Testis (tissue), 3 donors: ENCODE data around the gene ASIC5. TPM values are rescaled to one million over a fixed set of nuclear protein-coding genes. Genes with fewer than 3 reads are reported as not detected.

Experiments used
- DNase-seq: peaks from one replicate; pipeline ENCODE4 v3.0.0-alpha.2; 2019
- H3K27ac ChIP-seq, 2 donors: fragments of 200-600 bp; sonication (generic); one replicate each; pipeline ENCODE4 v1.5.1; 2019
- H3K27me3 ChIP-seq: fragments of 200-600 bp; sonication (generic); one replicate; pipeline ENCODE4 v1.5.1; 2019
- H3K36me3 ChIP-seq: fragments of 200-600 bp; sonication (generic); one replicate; pipeline ENCODE4 v1.5.1; 2017; ENCODE audit warnings: low read depth; ENCODE audit errors: missing control alignments
- H3K4me1 ChIP-seq: fragments of 200-600 bp; sonication (generic); one replicate; pipeline ENCODE4 v1.5.1; 2019
- H3K4me3 ChIP-seq, 2 donors: fragments of 200-600 bp; sonication (generic); one replicate each; pipeline ENCODE4 v1.5.1; 2017 to 2019
- H3K9me3 ChIP-seq: fragments of 200-600 bp; sonication (generic); one replicate; pipeline ENCODE4 v1.5.1; 2017
- CTCF ChIP-seq, 3 experiments: fragments of 450-650 bp in 2 of 3; fragments of 200-600 bp in 1 of 3; sonication (generic) in 1 of 3; IDR thresholded peaks; one replicate each; pipeline ENCODE4 v1.5.1; 2016 to 2019; ENCODE audit warnings: antibody characterized with exemption in 3 of 3, mild to moderate bottlenecking in 2 of 3, moderate library complexity in 1 of 3
- POLR2A ChIP-seq: fragments of 450-650 bp; IDR thresholded peaks from one replicate; pipeline ENCODE4 v1.6.1; 2017; ENCODE audit warnings: antibody characterized with exemption, mild to moderate bottlenecking, moderate library complexity
- WGBS, 2 donors: methylation state at CpG; one replicate each; pipeline ENCODE4 v1.1.5; 2018; 5-methylcytosine and 5-hydroxymethylcytosine counted together
- intact Hi-C: fragments of 100-400 bp; cut with DNase I; formaldehyde crosslinking; loops from one replicate; pipeline ENCODE4 v1.15.1; 2023; ENCODE audit warnings: low total_unique reads
- polyA plus RNA-seq: library from polyadenylated mRNA; stranded (reverse); fragments of 350-450 nt; fragmentation: Illumina TruSeq; extraction: RNeasy Lipid Tissue Mini Kit (QIAGEN cat#74804); gene quantifications from one replicate; pipeline ENCODE4 v1.2.3, GENCODE V29; 2014; ENCODE audit warnings: low read depth, low replicate concordance; ENCODE audit not compliant: insufficient read depth
- total RNA-seq, 2 donors: library from RNA; depleted of rRNA; stranded (reverse); fragments of >200 nt; gene quantifications; one replicate each; pipeline ENCODE4 v1.2.3, GENCODE V29; 2016

The ASIC5 gene
- total and polyA plus RNA-seq, 3 donors from 2014 or later = not detected

- no peak overlapping the region for H3K4me3 ChIP-seq
- H3K4me1 ChIP-seq = no peaks in the 10 kb centered on the region
- no peaks in the 10 kb centered on the region for H3K27me3 ChIP-seq
- WGBS, 2 donors = 75 to 81% methylated on average over 2 of the region's 2 CpGs
- no peak for DNase-seq
- TF ChIP-seq CTCF (IDR thresholded peaks at IDR 0.05) (no peak), POLR2A (no peak)
- intact Hi-C loops = no loop called here
- H3K9me3 ChIP-seq = no peaks in the 10 kb centered on the region
- no peak overlapping the region for H3K27ac ChIP-seq
- H3K36me3 ChIP-seq = no peaks in the 10 kb centered on the region
These were observed 47.4 kb downstream of the ASIC5 start for GRCh38 chr4:155818639-155819038.

- Histone ChIP-seq H3K9me3 (no peaks in the 10 kb centered on the region), H3K27me3 (no peaks in the 10 kb centered on the region), H3K27ac (no peak overlapping the region), H3K36me3 (no peaks in the 10 kb centered on the region), H3K4me3 (no peak overlapping the region), H3K4me1 (no peaks in the 10 kb centered on the region)
- intact Hi-C loops = no loop called here
- 80 to 92% methylated on average over 2 of the region's 2 CpGs for WGBS, 2 donors
- no peak for DNase-seq
- no peak for TF ChIP-seq CTCF (IDR thresholded peaks at IDR 0.05)
- TF ChIP-seq POLR2A = no peak
These were observed 55.0 kb downstream of the ASIC5 start for GRCh38 chr4:155811083-155811482.

GRCh38 chr4:155809835-155810234, 56.2 kb downstream of the ASIC5 start:
- Histone ChIP-seq H3K36me3 (no peaks in the 10 kb centered on the region), H3K27ac (no peak overlapping the region), H3K4me1 (no peaks in the 10 kb centered on the region), H3K27me3 (no peaks in the 10 kb centered on the region), H3K9me3 (no peaks in the 10 kb centered on the region), H3K4me3 (no peak overlapping the region)
- WGBS, 2 donors = 76 to 95% methylated on average over 1 of the region's 1 CpG
- no peak for DNase-seq
- TF ChIP-seq POLR2A (no peak), CTCF (IDR thresholded peaks at IDR 0.05) (peak; percentile 42 to 61 (median 45))
- intact Hi-C loops = no loop called here

- DNase-seq = no peak
- no peaks in the 10 kb centered on the region for H3K27me3 ChIP-seq
- H3K9me3 ChIP-seq = no peaks in the 10 kb centered on the region
- intact Hi-C loops = no loop called here
- TF ChIP-seq CTCF (IDR thresholded peaks at IDR 0.05) = no peak
- WGBS, 2 donors = 42 to 57% methylated on average over 1 of the region's 1 CpG
- H3K4me3 ChIP-seq = no peak overlapping the region
- H3K27ac ChIP-seq = no peak overlapping the region
- no peaks in the 10 kb centered on the region for H3K4me1 ChIP-seq
- H3K36me3 ChIP-seq = no peaks in the 10 kb centered on the region
These were observed 59.1 kb downstream of the ASIC5 start for GRCh38 chr4:155807021-155807420.

- H3K4me3 ChIP-seq = no peak overlapping the region
- no peaks in the 10 kb centered on the region for H3K9me3 ChIP-seq
- no peak overlapping the region for H3K27ac ChIP-seq
- 94% methylated on average over 1 of the region's 1 CpG for WGBS, 2 donors
- DNase-seq = no peak
- H3K36me3 ChIP-seq = no peaks in the 10 kb centered on the region
- TF ChIP-seq POLR2A = no peak
- TF ChIP-seq CTCF (IDR thresholded peaks at IDR 0.05) = no peak
- no peaks in the 10 kb centered on the region for H3K27me3 ChIP-seq
- no peaks in the 10 kb centered on the region for H3K4me1 ChIP-seq
- intact Hi-C loops = no loop called here
These were observed 61.1 kb downstream of the ASIC5 start for GRCh38 chr4:155805016-155805415.
